Endothelial cell of umbilical vein (primary cell): Measurements from ENCODE around the gene CD247.

Experiments used
- CTCF ChIP-seq, 2 donors: IDR thresholded peaks; 1 replicate in 1 of 2; 2 replicates in 1 of 2; pipeline ENCODE4 v1.5.1; 2011; ENCODE audit warnings: low read length in 2 of 2, mild to moderate bottlenecking in 2 of 2, moderate library complexity in 2 of 2, control low read depth in 1 of 2, inconsistent platforms in 1 of 2, low read depth in 1 of 2; ENCODE audit not compliant: insufficient read depth in 1 of 2; ENCODE audit errors: extremely low read depth in 1 of 2
- EZH2 ChIP-seq: IDR thresholded peaks from 2 replicates; pipeline ENCODE4 v1.6.1; 2012; ENCODE audit warnings: borderline replicate concordance, low read depth, mild to moderate bottlenecking, moderate library complexity, low read length, inconsistent platforms; ENCODE audit not compliant: severe bottlenecking
- FOS ChIP-seq: IDR thresholded peaks from 2 replicates; pipeline ENCODE4 v1.6.1; 2011; ENCODE audit warnings: mild to moderate bottlenecking, low read length, moderate library complexity, borderline replicate concordance; ENCODE audit not compliant: insufficient read depth
- MAX ChIP-seq: IDR thresholded peaks from 2 replicates; pipeline ENCODE4 v1.6.1; 2011; ENCODE audit not compliant: insufficient read depth, insufficient read length
- POLR2A ChIP-seq: IDR thresholded peaks from 2 replicates; pipeline ENCODE4 v1.6.1; 2012; ENCODE audit warnings: low read depth, mild to moderate bottlenecking, control low read depth, low read length
- POLR2AphosphoS5 ChIP-seq: IDR thresholded peaks from 2 replicates; pipeline ENCODE4 v1.6.1; 2012; ENCODE audit warnings: low read depth, mild to moderate bottlenecking, control low read depth, low read length, moderate library complexity; ENCODE audit not compliant: insufficient read depth

GRCh38 chr1:167404161-167404888 is 114.0 kb downstream of the CD247 start:
- TF ChIP-seq CTCF (IDR thresholded peaks at IDR 0.05; ENCODE audit: extremely low read depth in 1 of 2, insufficient read depth in 1 of 2, low read depth in 1 of 2, low read length in 2 of 2): no peak
- TF ChIP-seq POLR2A: no peak
- no peak for TF ChIP-seq EZH2
- TF ChIP-seq POLR2AphosphoS5: no peak
- no peak for TF ChIP-seq FOS
- no peak for TF ChIP-seq MAX
